Left lobe of liver (tissue), 2 donors: ENCODE measurements around the gene CNST. TPM values are rescaled to one million over a fixed set of nuclear protein-coding genes. Genes with fewer than 3 reads are reported as not detected.
"Not testable (repeated sequence)": the region's sequence is repeated elsewhere in the genome, so short reads cannot be mapped to it uniquely, and the experiment has no call there.

ENCODE experiments used
- ATAC-seq: fragments of 200-7000 bp; cut with Tn5 transposase; one replicate; pipeline ENCODE4 v1.9.1; 2020; ENCODE audit warnings: mild to moderate bottlenecking, moderate library complexity
- DNase-seq: peaks from one replicate; pipeline ENCODE4 v3.0.0-alpha.2; 2020; ENCODE audit warnings: low spot score
- total RNA-seq: library from RNA; stranded (reverse); gene quantifications from one replicate; pipeline ENCODE4 v1.2.1, GENCODE V29; 2021
- donor health status: DM: no; HTN: no; CAD: no; lungs with moderate emphysema.
- donor health status: DM: no; HTN: yes; CAD: no.

CNST gene
- total RNA-seq, 1 donor from 2014 or later, result 16.5 TPM

GRCh38 chr1:246558041-246558440 lies 8.2 kb upstream of the CNST start:
- ATAC-seq, result peak; percentile 76
- peak; percentile 70 for DNase-seq

DNA sequence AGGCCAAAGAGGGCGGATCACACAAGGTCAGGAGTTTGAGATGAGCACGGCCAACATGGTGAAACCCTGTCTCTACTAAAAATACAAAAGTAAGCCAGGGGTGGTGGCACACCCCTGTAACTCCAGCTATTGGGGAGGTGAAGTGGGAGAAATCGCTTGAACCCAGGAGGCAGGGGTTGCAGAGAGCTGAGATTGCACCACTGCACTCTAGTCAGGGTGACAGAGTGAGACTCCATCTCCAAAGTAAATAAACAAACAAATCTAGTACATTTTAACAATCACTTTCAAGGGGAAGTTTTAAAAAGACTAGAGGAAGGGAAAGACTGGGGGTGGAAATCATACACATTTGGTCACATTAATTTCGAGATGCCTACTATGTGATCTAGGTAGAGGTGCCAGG lies 6.9 kb upstream of the CNST start:
- no peak for DNase-seq
- ATAC-seq, result peak; percentile 73

- ATAC-seq, DNase-seq: not testable (repeated sequence)
These were observed 5.4 kb upstream of the CNST start for GRCh38 chr1:246560833-246561232.

- DNase-seq, result no peak
These were observed 1.2 kb upstream of the CNST start for GRCh38 chr1:246564839-246565750.

DNA sequence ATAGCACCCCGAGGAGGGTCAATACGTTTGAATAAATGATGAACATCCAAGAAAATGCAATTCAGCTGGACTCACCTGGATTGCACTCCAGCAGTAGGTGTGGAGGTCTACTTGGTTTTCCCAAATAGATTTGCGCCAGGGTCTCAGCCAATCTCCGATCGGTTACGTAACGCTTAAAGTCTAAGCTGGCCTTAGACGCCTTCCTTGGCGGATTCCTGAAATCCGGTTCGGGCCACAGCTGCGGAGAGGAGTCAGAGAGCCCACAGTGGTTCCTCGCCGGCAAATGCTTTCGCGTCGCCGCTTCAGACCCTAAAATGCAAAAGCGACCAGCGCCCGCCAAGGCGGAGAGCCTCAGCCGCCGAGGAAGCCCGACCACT lies 517 bp upstream of the CNST start:
- peak; percentile 22 for ATAC-seq
- DNase-seq, result no peak

More at GRCh38 chr1:246564839-246565750, 1.2 kb upstream of the CNST start:
- ATAC-seq, result no peak

GRCh38 chr1:246566813-246567645 lies 773 bp downstream of the CNST start:
- peak; percentile 26 for ATAC-seq
- no peak for DNase-seq

DNA sequence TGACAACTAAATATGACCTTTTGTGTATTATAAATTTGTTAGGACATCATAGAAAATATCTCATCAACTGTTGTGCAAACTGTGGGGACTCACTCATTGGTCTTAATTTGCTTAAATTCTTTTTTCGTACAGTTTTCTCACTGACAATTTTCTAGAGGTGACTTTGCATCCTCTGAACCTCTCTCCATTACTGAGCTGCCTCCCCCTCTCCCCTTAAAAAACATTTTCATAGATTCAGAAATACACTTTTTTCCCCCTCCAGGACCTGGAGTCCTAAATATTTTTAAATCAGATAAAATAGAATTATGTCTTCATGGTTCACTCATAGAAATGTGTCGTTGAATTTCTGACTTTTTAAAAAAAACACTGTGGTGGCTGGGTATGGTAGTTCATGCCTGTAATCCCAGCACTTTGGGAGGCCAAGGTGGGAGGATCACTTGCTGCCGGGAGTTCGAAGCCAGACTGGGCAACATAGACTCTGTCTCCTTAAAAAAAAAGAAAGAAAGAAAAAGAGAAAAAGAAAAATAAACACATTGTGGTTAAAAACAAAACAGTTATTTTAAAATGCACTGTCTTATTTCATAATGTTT lies 1.5 kb downstream of the CNST start:
- DNase-seq (no peak), ATAC-seq (no peak)

- ATAC-seq (no peak), DNase-seq (no peak)
These were observed 3.3 kb downstream of the CNST start for GRCh38 chr1:246569248-246570238.

DNA sequence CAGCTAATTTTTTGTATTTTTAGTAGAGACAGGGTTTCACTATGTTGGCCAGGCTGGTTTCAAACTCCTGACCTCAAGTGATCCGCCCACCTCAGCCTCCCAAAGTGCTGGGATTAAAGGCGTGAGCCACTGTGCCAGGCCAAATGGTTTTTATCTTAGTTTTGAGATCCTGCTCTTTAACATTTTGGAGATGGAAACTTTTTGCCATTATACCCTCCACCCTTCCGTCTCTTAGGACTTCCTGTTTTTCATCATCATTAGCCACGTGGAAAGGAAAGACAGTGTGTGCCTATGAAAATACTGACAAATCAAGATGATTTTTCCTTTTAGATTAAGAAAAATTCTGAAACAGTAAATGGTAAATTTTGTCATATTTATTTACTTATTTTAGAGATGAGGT lies 5.1 kb downstream of the CNST start:
- not testable (repeated sequence) for DNase-seq, ATAC-seq

DNA sequence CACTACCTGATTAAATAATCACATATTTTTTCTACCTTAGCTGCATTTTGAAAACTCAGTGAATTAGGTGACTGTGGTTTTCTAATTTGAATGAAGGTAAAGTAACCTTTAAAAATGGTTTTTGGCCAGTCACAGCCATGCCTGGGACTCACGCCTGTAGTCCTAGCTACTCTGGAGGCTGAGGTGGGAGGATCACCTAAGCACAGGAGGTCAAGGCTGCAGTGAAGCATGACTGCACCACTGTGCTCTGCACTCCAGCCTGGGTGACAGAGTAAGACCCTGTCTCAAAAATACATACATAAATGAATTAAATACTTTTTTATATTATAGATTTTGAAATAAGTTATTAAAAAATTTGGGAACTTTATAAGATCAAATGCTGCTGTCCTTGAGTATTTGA lies 5.7 kb downstream of the CNST start:
- ATAC-seq, result no peak
- no peak for DNase-seq

DNA sequence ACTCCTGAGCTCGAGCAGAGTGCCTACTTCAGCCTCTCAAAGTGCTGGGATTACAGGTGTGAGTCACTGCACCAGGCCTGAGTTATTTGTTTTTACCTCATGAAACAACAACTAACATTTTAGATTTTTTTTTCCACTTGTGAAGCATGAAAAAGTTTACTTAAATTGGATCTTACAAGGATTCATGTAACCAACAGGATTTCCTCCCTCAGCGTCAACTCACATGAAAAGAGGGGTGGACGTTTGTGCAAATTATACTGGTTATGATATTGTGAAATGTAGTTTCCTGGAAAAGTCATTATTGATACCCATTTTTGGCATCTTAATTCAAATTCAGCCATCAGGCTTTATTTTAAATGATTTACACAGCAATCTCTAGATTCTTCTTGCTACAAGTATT lies 6.5 kb downstream of the CNST start:
- ATAC-seq (no peak), DNase-seq (no peak)

- no peak for ATAC-seq
- DNase-seq, result no peak
These were observed 7.2 kb downstream of the CNST start for GRCh38 chr1:246573491-246573890.

- no peak for DNase-seq
- no peak for ATAC-seq
These were observed 10.4 kb downstream of the CNST start for GRCh38 chr1:246576709-246577032.

GRCh38 chr1:246577082-246577719 lies 10.9 kb downstream of the CNST start:
- DNase-seq, result no peak

GRCh38 chr1:246577720-246578106 lies 11.5 kb downstream of the CNST start:
- no peak for ATAC-seq
- DNase-seq, result no peak

More at GRCh38 chr1:246577082-246577719, 10.9 kb downstream of the CNST start:
- ATAC-seq, result no peak

GRCh38 chr1:246579818-246580217 lies 13.6 kb downstream of the CNST start:
- no peak for DNase-seq
- no peak for ATAC-seq

- no peak for ATAC-seq
- DNase-seq, result no peak
These were observed 14.5 kb downstream of the CNST start for GRCh38 chr1:246580497-246581370.

- DNase-seq (peak; percentile 65), ATAC-seq (peak; percentile 67)
These were observed 16.2 kb downstream of the CNST start for GRCh38 chr1:246582301-246583055.
